ENCODE measurements around the gene SAE1.

- TF ChIP-seq, protein P1, sequence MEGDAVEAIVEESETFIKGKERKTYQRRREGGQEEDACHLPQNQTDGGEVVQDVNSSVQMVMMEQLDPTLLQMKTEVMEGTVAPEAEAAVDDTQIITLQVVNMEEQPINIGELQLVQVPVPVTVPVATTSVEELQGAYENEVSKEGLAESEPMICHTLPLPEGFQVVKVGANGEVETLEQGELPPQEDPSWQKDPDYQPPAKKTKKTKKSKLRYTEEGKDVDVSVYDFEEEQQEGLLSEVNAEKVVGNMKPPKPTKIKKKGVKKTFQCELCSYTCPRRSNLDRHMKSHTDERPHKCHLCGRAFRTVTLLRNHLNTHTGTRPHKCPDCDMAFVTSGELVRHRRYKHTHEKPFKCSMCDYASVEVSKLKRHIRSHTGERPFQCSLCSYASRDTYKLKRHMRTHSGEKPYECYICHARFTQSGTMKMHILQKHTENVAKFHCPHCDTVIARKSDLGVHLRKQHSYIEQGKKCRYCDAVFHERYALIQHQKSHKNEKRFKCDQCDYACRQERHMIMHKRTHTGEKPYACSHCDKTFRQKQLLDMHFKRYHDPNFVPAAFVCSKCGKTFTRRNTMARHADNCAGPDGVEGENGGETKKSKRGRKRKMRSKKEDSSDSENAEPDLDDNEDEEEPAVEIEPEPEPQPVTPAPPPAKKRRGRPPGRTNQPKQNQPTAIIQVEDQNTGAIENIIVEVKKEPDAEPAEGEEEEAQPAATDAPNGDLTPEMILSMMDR (conservative IDR thresholded peaks at IDR 0.05 in 1 of 2, IDR thresholded peaks at IDR 0.05 in 1 of 2; ENCODE audit: extremely low read depth in 1 of 2, insufficient read depth in 1 of 2, low read depth in 1 of 2, low read length in 2 of 2), result no peak
- no peak for TF ChIP-seq EZH2 (IDR thresholded peaks at IDR 0.05; ENCODE audit: borderline replicate concordance, low read length)
Observed at GRCh38 chr19:47096100-47096704, 34.4 kb upstream of the SAE1 start.

Measured in mammary epithelial cell (primary cell).